HG02884 (cell line): ENCODE results near the gene NTRK2.
"Not testable (repeated sequence)": the region's sequence is repeated elsewhere in the genome, so short reads cannot be mapped to it uniquely, and the experiment has no call there.

Experiments
- ATAC-seq: cut with Tn5 transposase; IDR thresholded peaks from one replicate; pipeline ENCODE4 v1.9.1; 2021; ENCODE audit warnings: mild to moderate bottlenecking, moderate library complexity; ENCODE audit not compliant: unreplicated experiment

NTRK2 gene

DNA sequence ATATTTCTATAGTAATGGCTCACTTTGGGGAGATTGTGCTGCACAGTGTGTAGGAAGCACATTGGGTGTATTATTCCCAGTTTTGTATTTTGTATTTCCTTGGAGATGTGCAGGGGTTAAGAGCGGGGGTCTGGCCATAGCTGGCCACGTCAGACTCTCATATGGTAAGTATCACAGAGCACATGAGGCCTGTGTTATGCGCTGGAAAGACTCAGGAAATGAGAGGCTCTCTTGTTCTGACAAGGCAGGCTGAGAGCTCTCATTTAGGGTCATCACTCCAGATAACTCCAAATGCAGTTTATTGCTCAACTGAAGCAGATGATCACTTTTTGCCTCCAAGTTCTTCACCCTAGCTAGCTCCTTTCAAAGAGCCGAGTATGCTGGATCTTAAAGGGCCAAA lies 205.7 kb downstream of the NTRK2 start:
- ATAC-seq = no peak

GRCh38 chr9:84879631-84880030 lies 210.1 kb downstream of the NTRK2 start:
- no peak for ATAC-seq

DNA sequence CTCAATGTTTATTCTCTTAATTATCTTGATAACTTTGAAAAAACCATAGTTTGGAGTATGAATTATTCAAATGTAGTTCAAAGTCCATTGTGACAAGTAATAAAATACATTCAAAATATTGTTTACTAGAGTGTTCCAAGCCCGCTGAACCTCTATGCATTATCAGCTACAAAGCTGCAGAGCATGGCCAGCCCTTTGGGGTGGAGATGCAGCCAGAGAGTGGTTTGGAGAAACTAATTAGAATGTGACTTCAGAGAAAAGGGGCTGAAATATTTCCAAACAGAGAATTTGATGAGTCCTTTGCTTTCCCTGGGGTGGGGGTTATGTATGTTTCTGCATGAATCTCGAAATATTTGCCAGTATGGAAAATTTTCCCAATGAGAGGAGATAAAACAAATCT lies 211.3 kb downstream of the NTRK2 start:
- ATAC-seq = no peak

DNA sequence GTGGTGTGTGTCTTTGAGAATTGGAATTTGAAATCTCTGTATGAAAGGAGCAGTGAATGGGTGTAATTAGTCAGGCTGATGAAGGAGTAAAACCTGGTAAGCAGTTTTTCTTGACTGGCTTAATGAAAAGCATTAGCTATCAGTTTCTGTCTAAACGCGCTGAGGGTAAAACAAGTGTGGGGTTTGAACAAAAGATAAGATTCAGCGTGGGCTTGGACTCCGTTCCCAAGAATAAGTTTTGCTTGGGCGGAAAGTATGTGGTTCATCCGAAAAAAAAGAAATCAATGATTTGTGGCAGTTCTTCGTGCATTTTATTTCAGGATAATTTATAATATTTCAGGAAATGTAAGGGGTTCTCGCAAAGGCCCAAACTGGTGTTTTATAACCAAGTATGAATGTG lies 217.3 kb downstream of the NTRK2 start:
- ATAC-seq = no peak

DNA sequence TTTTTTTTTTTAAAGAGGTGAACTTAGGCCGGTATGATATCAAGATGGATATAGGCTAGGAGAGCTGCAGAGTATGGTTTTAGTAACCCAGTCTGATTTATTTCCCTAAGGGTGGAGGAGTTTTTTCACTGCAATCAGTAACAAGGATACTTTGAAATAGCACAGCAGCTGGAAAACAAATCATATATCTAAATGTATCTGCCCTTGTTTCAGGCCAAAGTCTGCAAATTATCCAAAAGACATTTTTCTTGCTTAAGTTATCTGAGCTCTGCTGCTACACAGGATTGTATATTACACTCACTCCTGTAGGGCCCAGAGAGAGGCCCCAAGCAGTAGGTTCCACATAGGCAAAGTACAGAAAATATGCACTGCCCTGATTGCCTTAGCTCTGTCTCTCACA lies 222.4 kb downstream of the NTRK2 start:
- ATAC-seq = no peak

GRCh38 chr9:84893419-84894128 lies 224.0 kb downstream of the NTRK2 start:
- ATAC-seq = no peak

DNA sequence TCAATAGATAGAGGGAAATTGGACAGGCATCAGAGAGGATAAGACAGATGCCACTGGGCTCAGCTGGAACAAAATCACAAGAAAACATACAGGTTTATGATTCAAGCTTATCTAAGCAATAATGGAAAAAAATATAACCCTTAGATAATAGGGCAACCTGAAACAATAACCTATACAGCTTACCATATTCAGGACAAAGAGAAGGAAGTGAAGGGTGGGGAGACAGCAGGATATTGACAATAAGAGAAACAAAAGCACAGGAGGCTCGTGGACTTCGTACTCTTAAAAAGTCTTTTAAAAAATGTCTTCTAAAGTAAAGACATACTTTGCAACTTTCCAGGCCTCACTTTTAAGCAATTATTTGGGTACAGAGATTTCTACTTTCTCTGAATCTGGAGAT lies 225.3 kb downstream of the NTRK2 start:
- no peak for ATAC-seq

GRCh38 chr9:84897362-84898094 lies 228.0 kb downstream of the NTRK2 start:
- no peak for ATAC-seq

GRCh38 chr9:84898188-84898587 lies 228.7 kb downstream of the NTRK2 start:
- no peak for ATAC-seq

DNA sequence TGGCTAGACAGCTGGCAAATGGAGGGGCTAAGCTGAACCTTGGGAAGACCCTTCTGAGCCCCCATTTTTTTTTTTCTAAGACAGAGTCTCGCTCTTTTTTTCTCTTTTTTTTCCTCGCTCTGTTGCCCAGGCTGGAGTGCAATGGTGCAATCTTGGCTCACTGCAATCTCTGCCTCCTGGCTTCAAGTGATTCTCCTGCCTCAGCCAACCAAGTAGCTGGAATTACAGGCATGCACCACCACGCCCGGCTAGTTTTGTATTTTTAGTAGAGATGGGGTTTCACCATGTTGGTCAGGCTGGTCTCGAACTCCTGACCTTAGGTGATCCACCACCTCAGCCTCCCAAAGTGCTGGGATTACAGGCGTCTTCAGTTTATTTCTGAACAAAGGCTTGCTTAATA lies 229.1 kb downstream of the NTRK2 start:
- not testable (repeated sequence) for ATAC-seq

GRCh38 chr9:84899326-84899725 lies 229.8 kb downstream of the NTRK2 start:
- ATAC-seq = no peak

DNA sequence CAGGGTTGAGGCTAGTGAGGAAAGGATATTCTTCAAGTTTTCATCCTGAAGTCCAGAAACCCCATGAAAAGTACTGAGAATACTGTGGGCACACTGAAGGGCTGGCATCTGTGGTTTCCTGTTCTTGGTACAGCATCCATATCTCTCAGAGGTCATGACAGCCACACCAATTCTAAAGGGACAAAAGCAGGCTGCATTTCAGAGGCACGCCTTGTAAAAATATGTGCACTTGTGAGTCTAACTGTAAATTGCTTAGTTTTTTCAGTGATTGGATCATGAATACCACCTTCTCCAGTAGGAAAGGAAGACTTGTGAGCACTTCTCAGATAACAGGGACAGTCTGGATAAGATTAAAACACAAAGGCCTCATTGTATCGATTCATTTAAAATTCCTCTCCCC lies 230.9 kb downstream of the NTRK2 start:
- no peak for ATAC-seq

DNA sequence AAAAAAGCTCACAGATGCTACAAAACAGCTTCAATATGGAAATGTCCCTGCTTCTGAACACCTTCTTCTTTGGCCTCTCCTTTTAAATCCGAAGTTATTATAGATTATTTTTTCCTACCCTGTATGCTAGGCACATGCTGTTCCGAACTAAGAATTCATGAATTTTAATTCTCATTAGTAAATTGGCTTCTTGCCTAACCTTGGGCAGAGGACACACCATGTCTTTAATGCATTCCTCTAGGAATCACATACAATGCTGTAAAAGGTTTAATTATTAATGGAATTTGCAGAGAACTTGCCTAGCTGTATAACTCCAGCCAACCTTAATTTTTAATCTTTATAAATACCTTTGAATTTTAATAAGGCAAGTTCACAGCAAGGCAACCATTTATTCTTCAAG lies 234.4 kb downstream of the NTRK2 start:
- ATAC-seq = no peak

DNA sequence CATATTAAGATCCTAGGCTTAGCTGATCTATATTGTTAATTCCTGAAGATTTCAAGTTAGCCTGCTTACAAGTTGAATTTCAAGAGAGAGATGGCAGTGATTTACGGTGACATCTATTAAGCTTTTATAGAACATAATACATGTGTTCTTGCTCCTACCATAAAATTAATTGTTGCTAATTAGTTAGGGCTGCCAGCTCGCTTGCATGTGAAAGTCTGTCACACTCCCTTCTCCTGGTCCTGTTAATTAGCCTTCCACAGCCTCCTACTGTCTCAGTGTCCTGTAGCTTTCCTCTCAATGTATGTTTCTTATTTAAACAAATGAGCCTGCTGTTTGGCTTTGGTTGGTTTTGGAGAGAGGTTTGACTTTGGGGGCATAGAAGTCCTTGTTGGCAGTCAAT lies 247.2 kb downstream of the NTRK2 start:
- ATAC-seq = no peak

DNA sequence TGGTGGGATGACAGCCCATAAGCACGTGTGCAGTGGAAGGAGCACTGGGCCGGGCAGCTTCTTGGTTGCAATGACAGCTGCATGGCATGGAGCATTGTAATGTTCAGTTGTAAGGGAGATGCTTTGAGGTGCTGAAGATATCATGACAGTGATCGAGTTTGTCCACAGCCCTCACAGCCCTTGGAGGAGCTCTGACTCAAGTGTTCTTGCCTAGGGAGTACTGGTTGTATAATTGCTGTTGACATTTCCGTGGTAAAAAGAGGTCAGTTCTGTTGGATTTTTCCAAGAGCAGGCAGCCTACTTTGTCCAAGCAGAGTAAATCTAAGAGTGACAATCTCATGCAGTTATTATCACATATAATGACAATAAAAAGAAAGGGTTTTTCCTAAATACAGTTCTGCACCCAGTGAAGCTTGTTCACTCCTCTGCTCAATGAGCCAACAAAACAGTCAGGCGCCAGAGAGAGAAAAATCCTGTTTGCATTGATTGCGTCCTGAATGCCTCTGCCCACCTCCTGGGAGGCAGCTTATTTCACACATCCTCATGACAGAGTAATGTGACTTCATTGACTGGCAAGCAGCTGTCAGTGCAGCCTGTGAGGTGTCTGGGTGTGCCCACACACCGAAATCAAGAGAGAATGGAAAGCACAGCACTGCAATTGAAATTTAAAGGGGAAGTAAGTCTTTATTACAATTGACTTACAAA lies 248.0 kb downstream of the NTRK2 start:
- ATAC-seq = no peak

DNA sequence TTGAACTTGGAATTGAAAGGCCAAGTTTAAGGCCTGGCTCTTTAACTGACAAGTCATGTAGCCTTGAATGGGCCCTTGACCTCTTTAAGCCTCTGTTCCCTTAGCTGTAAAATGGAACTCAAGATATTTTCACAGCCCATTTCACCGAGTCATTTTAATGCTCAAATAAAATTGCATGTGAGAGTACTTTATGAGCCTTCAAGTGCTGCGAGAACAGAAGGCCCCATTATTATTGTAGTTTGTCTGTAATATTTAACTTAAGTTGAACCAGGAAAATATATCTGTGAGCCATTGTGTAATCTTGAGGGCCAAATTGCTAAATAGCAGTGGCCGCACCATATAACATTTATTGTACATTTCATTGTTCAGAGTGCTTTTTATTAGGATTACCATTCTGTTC lies 249.9 kb downstream of the NTRK2 start:
- no peak for ATAC-seq

DNA sequence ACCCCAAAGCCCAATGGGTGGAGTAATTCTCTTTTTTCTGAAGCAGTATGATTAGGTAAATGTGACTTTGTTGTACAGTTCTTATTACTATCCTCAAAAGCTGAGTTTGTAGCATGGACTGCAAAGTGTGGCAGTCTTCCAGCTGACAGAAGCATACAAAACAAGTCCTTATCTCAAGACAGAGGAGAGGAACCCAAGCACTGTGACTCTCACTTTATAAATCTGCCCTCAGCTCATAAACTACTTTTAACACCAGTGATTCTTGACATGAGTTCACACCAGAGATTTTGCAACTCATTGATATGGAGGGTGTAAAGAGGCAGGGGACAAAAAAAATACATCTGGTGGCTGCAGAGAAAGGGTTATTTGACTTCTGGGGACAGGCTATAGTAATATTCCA lies 251.6 kb downstream of the NTRK2 start:
- no peak for ATAC-seq

GRCh38 chr9:84922051-84922450 lies 252.5 kb downstream of the NTRK2 start:
- ATAC-seq = no peak

DNA sequence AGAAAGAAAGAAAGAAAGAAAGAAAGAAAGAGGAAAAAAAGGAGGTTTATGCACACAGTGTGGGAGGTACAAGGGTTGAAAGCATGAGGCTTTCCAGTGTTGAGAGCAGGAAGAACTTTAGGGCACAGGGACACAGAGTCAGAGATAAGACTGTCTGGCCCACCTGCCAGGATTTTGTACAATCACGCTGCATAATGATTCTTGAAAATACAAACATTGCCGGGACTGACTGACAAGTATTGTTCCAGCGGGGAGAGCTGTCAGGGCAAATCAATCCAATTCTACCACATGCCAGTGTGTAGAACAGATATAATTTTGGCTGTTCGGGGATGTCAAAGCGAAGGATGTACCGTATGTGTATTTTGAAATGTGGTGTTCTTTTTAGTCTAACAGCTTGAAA lies 254.7 kb downstream of the NTRK2 start:
- ATAC-seq = no peak

GRCh38 chr9:84925225-84925872 lies 255.8 kb downstream of the NTRK2 start:
- no peak for ATAC-seq

DNA sequence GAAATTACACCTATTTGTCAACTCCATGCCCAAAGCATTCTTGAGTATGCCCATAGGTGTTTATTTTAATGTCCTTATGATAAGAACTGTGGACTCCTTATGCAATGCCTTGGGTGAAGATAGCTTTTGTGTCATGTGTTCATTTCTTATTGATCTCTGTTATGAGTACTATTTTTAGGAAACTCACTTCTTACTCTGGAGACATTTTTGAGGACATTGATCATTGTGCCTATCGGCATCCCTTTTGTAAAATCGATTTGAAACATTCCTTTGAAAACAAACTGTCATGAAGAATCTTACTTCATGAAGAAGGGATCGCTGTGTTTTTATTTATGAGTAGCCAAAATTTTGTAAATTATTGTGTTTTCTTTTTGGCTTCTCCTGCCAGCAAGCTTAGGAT lies 257.3 kb downstream of the NTRK2 start:
- ATAC-seq = no peak

DNA sequence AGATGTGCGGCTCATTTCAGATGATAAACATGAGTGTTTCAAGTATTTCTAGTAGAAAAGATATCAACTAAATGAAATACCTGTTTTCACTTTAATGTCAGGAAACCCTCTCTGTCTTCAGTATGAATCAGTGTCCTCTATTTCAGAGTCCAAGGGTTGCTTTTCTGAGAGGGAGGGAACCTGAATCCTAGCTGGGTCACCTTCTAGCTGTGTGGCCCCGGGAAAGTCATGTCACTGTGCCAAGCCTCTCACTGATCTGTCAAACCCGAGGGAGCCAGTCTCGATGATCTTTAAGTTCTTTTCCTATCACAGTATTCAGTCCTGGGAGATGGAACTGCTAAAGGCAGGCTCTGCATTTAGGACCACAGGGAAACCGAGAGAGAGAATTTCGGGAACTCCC lies 258.9 kb downstream of the NTRK2 start:
- no peak for ATAC-seq
